Retina (tissue), 1 donor: ENCODE measurements around the gene MRPL49.
"Not testable (repeated sequence)": the region's sequence is repeated elsewhere in the genome, so short reads cannot be mapped to it uniquely, and the experiment has no call there.

Source experiments
- DNase-seq: peaks from one replicate; pipeline ENCODE4 v3.0.0-alpha.2; 2016

MRPL49 gene

DNA sequence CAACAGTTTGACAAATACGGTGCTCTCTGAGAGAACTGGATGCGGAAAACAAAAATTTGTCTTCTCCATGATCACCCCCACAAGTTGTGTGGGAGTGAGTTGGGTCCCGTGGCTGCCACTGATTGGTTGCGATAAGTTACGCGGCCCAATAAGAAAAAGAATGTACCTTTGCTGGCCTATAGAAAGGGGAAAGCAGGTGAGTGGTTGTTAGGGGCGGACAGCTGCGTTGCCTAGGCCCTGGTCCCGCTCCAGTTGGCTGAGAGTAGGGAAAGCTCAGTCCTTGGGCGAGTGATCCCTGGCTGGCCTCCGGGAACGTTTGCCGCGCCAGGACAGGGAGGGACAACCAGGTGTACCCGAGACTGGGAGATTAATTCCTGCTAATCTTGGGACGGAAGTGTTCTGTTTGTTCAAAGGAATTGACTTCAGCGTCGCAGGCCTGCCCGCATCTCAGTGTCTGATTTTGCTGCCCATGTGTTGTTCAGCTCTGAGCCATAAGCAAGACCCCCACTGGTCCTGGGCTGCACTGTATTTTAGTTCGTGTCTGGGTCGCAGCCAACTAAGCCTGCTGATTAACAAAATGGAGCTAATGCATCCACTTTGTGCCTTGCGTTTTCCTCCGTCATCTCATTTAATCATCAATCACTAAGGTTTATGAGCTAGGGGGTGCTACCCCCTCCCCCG lies 13.0 kb downstream of the MRPL49 start:
- no peak for DNase-seq

DNA sequence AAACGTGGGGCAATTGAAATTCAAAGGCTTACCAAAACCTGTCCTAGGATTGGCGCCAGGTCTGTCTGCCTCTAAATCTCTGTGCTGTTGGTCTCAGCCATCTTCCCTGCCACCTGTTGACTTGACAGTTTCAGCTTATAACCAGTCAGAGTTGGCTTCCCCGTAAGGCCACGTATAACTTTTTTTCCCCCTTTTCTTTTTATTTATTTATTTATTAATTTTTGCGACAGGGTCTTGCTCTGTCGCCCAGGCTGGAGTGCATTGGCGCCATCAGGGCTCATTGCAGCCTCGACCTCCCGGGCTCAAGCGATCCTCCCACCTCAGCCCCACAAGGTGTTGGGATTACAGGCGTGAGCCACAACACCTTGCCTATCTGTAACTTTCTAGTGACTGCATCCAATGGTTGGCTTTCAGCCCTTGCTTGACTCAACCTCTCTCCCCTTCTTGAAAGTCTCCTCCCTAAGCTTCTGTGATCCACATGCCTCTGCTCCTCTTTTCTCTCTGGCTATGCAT lies 13.6 kb downstream of the MRPL49 start:
- DNase-seq, result no peak

DNA sequence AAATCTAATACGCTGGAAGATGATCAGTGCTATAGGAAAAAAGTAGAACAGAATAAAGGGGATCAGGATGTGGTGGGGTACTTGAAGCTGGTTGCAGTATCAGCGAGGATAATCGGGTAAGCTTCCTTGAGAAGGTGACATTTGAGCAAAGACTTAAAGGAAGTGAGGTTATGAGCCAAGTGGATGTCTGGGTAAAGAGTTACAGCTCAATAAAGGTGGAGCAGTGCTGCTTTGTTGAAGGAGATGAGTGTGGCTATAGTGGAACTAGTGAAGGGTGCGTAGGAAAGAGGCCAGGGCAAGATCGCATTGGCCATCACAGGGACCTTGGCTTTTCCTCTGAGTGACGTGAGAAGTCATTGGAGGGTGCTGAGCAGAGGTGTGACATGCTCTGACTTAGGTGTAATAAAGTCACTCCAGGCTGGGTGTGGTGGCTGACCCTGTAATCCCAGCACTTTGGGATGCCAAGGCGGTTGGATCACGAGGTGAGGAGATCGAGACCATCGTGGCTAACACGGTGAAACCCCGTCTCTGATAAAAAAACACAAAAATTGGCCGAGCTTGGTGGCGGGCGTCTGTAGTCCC lies 14.5 kb downstream of the MRPL49 start:
- no peak for DNase-seq

- no peak for DNase-seq
Observed at GRCh38 chr11:65141896-65142494, 19.9 kb downstream of the MRPL49 start.

DNA sequence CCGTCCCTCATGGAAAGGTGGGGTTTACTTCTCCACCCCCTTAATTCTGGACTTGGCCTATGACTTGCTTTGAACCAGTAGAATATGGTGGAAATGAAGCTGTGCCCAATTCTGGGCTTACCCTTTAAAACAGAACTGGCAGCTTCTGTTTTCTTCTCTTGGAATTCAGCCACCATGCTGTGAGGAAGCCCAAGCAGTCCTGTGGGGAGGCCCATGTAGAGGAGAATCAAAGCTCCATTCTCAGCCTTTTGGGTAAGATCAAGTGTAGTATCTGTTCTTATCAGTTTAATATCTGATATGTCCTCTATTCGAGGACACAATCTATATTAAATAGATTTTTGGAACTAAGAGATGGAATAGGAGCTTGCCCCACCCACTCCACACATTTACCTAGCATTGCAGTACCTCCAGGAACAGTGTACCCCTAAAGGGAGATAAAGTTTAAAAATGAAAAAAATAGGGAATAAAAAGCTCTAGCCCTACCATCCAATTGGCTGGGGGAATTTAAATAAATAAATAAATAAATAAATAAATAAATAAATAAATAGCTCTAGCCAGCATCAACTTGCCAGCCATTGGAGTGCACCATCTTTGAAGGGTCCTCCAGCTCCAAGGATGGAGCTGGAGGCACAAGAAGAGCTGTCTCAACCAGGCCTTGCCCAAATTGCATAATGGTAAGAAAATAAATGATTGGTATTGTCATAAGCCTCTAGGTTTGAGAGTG lies 25.4 kb downstream of the MRPL49 start:
- DNase-seq, result no peak

GRCh38 chr11:65148657-65149056 lies 26.5 kb downstream of the MRPL49 start:
- no peak for DNase-seq

DNA sequence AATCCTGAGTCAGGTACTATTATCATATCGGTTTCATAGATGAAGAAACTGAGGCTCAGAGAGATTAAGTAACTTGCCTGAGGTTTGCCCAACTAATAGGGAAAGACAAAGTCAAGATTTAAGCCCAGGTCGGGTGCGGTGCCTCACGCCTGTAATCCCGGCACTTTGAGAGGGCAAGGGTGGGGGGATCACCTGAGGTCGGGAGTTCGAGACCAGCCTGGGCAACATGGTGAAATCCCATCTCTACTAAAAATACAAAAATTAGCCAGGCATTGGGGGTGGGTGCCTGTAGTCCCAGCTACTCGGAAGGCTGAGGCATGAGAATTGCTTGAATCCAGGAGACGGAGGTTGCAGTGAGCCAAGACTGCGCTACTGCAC lies 28.0 kb downstream of the MRPL49 start:
- DNase-seq, result not testable (repeated sequence)

- DNase-seq, result no peak
Observed at GRCh38 chr11:65150509-65151299, 28.6 kb downstream of the MRPL49 start.

- DNase-seq, result no peak
Observed at GRCh38 chr11:65151331-65151899, 29.3 kb downstream of the MRPL49 start.

DNA sequence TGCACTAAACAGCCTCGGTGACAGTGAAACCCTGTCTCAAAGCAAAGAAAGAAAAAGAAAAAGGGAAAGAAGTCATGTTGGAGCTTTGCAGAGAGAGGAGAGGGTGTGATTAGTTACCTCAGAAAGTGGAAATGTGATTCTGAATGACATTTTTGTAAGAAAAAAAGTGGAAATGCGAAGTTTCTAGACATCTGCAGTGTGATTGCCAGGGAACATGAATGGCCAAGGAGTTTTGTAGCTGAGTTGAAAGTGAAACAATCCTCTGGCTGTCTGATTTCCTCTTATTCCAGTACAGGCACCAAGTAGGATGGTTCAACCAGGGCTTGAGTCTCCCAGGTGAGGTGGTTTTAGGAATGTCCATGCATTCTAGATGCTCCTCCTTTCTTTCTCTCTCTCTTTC lies 30.0 kb downstream of the MRPL49 start:
- DNase-seq, result no peak

GRCh38 chr11:65156256-65156655 lies 34.1 kb downstream of the MRPL49 start:
- DNase-seq, result no peak

- DNase-seq, result no peak
Observed at GRCh38 chr11:65156926-65157325, 34.8 kb downstream of the MRPL49 start.

GRCh38 chr11:65157336-65157735 lies 35.2 kb downstream of the MRPL49 start:
- DNase-seq, result no peak

DNA sequence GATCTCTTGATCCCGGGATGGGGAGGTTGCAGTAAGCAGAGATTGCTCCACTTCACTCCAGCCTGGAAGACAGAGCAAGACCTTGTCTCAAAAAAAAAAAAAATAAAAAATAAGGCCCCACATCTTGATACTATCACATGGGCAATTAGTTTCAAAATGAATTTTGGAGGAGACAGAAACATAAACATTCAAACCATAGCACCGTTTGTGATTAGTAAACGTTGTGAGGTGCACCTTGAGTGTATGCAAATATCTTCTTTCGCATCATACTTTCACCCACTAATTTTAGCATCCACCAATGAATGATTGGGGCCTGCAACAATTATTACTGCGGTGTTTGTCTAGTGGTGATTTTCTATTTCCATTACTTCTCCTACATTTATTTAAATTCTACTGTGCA lies 36.9 kb downstream of the MRPL49 start:
- no peak for DNase-seq

DNA sequence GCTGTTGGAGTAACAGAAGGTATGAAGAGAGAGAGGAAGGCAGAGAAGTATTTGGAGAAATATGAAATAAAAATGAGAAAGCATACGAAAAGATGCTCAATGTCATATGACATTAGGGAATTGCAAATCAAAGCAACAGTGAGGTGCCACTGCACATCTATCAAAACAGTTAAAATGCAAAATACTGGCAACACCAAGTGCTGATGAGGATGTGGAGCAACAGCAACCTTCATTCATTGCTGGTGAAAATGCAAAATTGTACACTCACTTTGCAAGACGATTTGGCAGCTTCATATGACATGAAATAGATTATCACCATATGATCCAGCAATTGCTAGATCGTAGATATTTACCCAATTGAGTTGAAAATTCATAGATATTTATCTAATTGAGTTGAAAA lies 38.5 kb downstream of the MRPL49 start:
- no peak for DNase-seq

GRCh38 chr11:65163684-65164083 lies 41.6 kb downstream of the MRPL49 start:
- no peak for DNase-seq

DNA sequence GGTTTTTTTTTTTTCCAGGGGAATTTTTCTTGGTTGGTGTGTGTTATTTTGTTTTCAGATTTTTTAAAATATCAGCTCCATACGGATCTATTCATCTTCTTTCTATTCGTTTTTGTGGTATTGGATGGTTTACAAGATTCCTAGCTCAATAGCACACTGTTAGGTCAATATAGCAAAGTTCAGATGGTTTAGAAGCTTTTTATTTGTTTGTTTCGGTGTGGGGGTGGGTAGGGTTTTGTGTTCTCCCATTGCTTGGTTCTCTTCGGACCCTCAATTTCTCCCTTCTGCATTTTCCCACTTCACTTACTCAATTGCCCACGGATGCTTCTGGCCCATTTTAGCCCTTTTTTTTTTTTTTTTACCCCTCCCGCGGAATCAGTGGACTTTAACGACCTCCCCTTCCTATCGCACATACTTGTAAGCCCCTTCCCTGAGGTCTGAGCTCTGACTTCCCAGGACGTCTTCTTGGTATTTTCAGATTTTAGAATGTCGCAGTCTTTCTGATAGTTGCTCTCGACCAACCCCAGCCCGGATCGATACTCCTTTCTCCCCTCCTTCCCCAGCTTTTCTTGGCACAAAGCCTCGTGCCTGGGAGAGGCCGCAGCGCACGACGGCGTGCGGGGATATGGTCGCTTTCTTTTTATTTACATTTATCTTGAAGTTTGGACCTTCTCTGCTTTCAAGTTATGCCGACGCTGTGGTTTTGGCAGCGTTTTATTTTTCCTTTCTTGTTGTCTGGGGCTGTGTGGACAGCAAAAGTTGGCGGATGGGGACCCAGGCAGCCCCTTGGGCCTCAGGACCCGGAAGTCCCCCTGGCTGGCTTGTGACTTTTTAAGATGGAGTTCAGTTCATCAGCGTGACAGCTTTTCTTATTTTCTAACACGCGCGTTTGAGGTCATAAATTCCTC lies 43.5 kb downstream of the MRPL49 start:
- no peak for DNase-seq

GRCh38 chr11:65166893-65167292 lies 44.8 kb downstream of the MRPL49 start:
- no peak for DNase-seq

GRCh38 chr11:65167656-65168055 lies 45.5 kb downstream of the MRPL49 start:
- DNase-seq, result no peak

DNA sequence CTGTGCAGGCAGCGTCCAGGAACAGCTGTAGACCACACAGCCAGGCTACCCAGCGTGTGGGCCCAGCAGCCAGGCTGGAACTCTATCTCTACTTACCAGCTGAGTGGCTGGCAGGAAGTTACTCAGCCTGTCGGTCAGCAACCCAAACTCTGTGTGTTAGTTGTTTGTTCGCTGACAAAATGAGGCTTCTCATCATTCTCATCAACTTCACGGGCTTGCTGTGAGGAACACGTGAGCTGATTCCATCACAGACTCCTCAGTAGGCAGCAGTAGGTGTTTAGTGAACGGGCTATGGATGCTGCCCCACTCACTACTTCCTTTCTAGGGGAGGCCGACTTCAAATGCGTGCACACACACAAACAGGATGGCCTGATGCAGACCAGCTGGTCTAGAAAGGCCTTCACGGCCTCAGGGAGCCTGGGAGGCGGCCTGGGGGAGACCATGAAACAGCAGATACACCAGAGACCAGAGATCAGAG lies 47.1 kb downstream of the MRPL49 start:
- DNase-seq, result no peak

GRCh38 chr11:65170058-65170534 lies 48.0 kb downstream of the MRPL49 start, which contains the start of gene SPDYC:
TSS of gene SPDYC (plus strand) at chr11:65170233. CDS start at chr11:65171358, 1,125 bp downstream.
- DNase-seq, result no peak
